GM20431 (cell line): ENCODE results near the gene SLC5A8.
"Not testable (repeated sequence)": the region's sequence is repeated elsewhere in the genome, so short reads cannot be mapped to it uniquely, and the experiment has no call there.

Experiments used
- in situ Hi-C: fragments of 300-500 bp; cut with MseI, MboI; formaldehyde crosslinking; loops from one replicate; pipeline ENCODE4 v1.15.0; 2020; ENCODE audit warnings: low sequenced_read_pairs; ENCODE audit not compliant: unreplicated experiment

SLC5A8 gene

GRCh38 chr12:101173197-101173749, 36.8 kb downstream of the SLC5A8 start:
- in situ Hi-C loops, result no loop called here

GRCh38 chr12:101172316-101172715, 37.7 kb downstream of the SLC5A8 start:
- in situ Hi-C loops, result no loop called here

GRCh38 chr12:101168001-101168400, 42.0 kb downstream of the SLC5A8 start:
- in situ Hi-C loops, result no loop called here

GRCh38 chr12:101166866-101167265, 43.2 kb downstream of the SLC5A8 start:
- in situ Hi-C loops, result no loop called here

GRCh38 chr12:101165319-101165718, 44.7 kb downstream of the SLC5A8 start:
- in situ Hi-C loops, result no loop called here

GRCh38 chr12:101145777-101146431, 64.1 kb downstream of the SLC5A8 start:
- in situ Hi-C loops, result not testable (repeated sequence)

- in situ Hi-C loops, result no loop called here
Observed at GRCh38 chr12:101127521-101128219, 82.4 kb downstream of the SLC5A8 start.

- in situ Hi-C loops, result no loop called here
Observed at GRCh38 chr12:101117842-101118241, 92.2 kb downstream of the SLC5A8 start.

- in situ Hi-C loops, result no loop called here
Observed at GRCh38 chr12:101116911-101117310, 93.1 kb downstream of the SLC5A8 start.

GRCh38 chr12:101115326-101115725, 94.7 kb downstream of the SLC5A8 start:
- in situ Hi-C loops, result no loop called here

GRCh38 chr12:101111441-101111840, 98.6 kb downstream of the SLC5A8 start:
- in situ Hi-C loops, result no loop called here

- in situ Hi-C loops, result no loop called here
Observed at GRCh38 chr12:101110866-101111265, 99.2 kb downstream of the SLC5A8 start.

- in situ Hi-C loops, result no loop called here
Observed at GRCh38 chr12:101108130-101108529, 101.9 kb downstream of the SLC5A8 start.

- in situ Hi-C loops, result no loop called here
Observed at GRCh38 chr12:101107032-101107763, 102.8 kb downstream of the SLC5A8 start.
